Fibroblast of gingiva (primary cell): ENCODE results near the gene CXCL16.

Source experiments
- DNase-seq: peaks from one replicate; pipeline ENCODE4 v3.0.0-alpha.2; 2011; ENCODE audit warnings: low read depth

Gene CXCL16

GRCh38 chr17:4750606-4751005 lies 10.9 kb upstream of the CXCL16 start:
- no peak for DNase-seq

GRCh38 chr17:4748686-4749085 lies 9.0 kb upstream of the CXCL16 start:
- DNase-seq, result no peak

- no peak for DNase-seq
These were observed 8.1 kb upstream of the CXCL16 start for GRCh38 chr17:4747847-4748246.

GRCh38 chr17:4744999-4745969 lies 5.6 kb upstream of the CXCL16 start:
- DNase-seq, result no peak

GRCh38 chr17:4743898-4744297 lies 4.2 kb upstream of the CXCL16 start:
- no peak for DNase-seq

- no peak for DNase-seq
These were observed 3.5 kb upstream of the CXCL16 start for GRCh38 chr17:4743216-4743615.

GRCh38 chr17:4742629-4743028 lies 2.9 kb upstream of the CXCL16 start:
- DNase-seq, result no peak

GRCh38 chr17:4742133-4742532 lies 2.4 kb upstream of the CXCL16 start:
- DNase-seq, result no peak

GRCh38 chr17:4741544-4741943 lies 1.8 kb upstream of the CXCL16 start:
- DNase-seq, result no peak

- DNase-seq, result no peak
These were observed 856 bp upstream of the CXCL16 start for GRCh38 chr17:4740584-4740983.

- DNase-seq, result no peak
These were observed 260 bp upstream of the CXCL16 start for GRCh38 chr17:4740025-4740351.

- no peak for DNase-seq
These were observed 1.3 kb downstream of the CXCL16 start for GRCh38 chr17:4738136-4739121.

GRCh38 chr17:4735876-4736651 lies 3.7 kb downstream of the CXCL16 start:
- no peak for DNase-seq

GRCh38 chr17:4734857-4735475 lies 4.8 kb downstream of the CXCL16 start:
- no peak for DNase-seq

- DNase-seq, result no peak
These were observed 6.6 kb downstream of the CXCL16 start for GRCh38 chr17:4733073-4733531.

GRCh38 chr17:4728124-4728523 lies 11.6 kb downstream of the CXCL16 start:
- no peak for DNase-seq

- no peak for DNase-seq
These were observed 13.9 kb downstream of the CXCL16 start for GRCh38 chr17:4725646-4726310.

- DNase-seq, result no peak
These were observed 15.1 kb downstream of the CXCL16 start for GRCh38 chr17:4724650-4725049.

GRCh38 chr17:4722678-4723240 lies 17.0 kb downstream of the CXCL16 start:
- no peak for DNase-seq
